ENCODE measurements around the gene MCTP1. TPM values are rescaled to one million over a fixed set of nuclear protein-coding genes. Genes with fewer than 3 reads are reported as not detected.

MCTP1 gene
- total RNA-seq, 4 donors from 2014 or later = 5.7 to 33.5 (median 17.4) TPM

GRCh38 chr5:95256991-95257390, 27.9 kb downstream of the MCTP1 start:
- no peak for DNase-seq
- H3K9me3 ChIP-seq = no peaks in the 10 kb centered on the region
- no peaks in the 10 kb centered on the region for H3K27me3 ChIP-seq
- H3K27ac ChIP-seq = no peak overlapping the region
- TF ChIP-seq CTCF (IDR thresholded peaks at IDR 0.05) (no peak), POLR2A (IDR thresholded peaks at IDR 0.05) (no peak)
- no peaks in the 10 kb centered on the region for H3K4me1 ChIP-seq
- H3K36me3 ChIP-seq = no peaks in the 10 kb centered on the region
- intact Hi-C loops (cut with DNase I) = no loop called here
- no peak overlapping the region for H3K4me3 ChIP-seq (replicated peaks in 1 of 3)

GRCh38 chr5:95256446-95256845, 28.4 kb downstream of the MCTP1 start:
- WGBS, 2 donors = 74 to 84% methylated on average over 2 of the region's 2 CpGs
- no peak for DNase-seq

GRCh38 chr5:95252801-95253200, 32.1 kb downstream of the MCTP1 start:
- Histone ChIP-seq H3K4me3 (replicated peaks in 1 of 3) (no peak overlapping the region), H3K36me3 (no peaks in the 10 kb centered on the region), H3K27me3 (no peaks in the 10 kb centered on the region), H3K4me1 (no peaks in the 10 kb centered on the region), H3K9me3 (no peaks in the 10 kb centered on the region), H3K27ac (no peak overlapping the region)
- no peak for DNase-seq
- intact Hi-C loops (cut with DNase I) = no loop called here
- TF ChIP-seq CTCF (IDR thresholded peaks at IDR 0.05) (no peak), POLR2A (IDR thresholded peaks at IDR 0.05) (no peak)

More at GRCh38 chr5:95256446-95256845, 28.4 kb downstream of the MCTP1 start:
- TF ChIP-seq CTCF (IDR thresholded peaks at IDR 0.05) = no peak
- Histone ChIP-seq H3K27ac (no peak overlapping the region), H3K4me1 (no peaks in the 10 kb centered on the region), H3K4me3 (replicated peaks in 1 of 3) (no peak overlapping the region), H3K27me3 (no peaks in the 10 kb centered on the region), H3K9me3 (no peaks in the 10 kb centered on the region), H3K36me3 (no peaks in the 10 kb centered on the region)
- intact Hi-C loops (cut with DNase I) = no loop called here

GRCh38 chr5:95251185-95251584, 33.7 kb downstream of the MCTP1 start:
- 73 to 87% methylated on average over 3 of the region's 3 CpGs for WGBS, 2 donors
- intact Hi-C loops (cut with DNase I) = no loop called here

GRCh38 chr5:95244479-95244878, 40.4 kb downstream of the MCTP1 start:
- no peaks in the 10 kb centered on the region for H3K4me1 ChIP-seq
- no peak overlapping the region for H3K27ac ChIP-seq
- intact Hi-C loops (cut with DNase I) = no loop called here
- H3K4me3 ChIP-seq (replicated peaks in 1 of 3) = no peak overlapping the region
- no peaks in the 10 kb centered on the region for H3K36me3 ChIP-seq
- no peak for TF ChIP-seq CTCF (IDR thresholded peaks at IDR 0.05)
- TF ChIP-seq POLR2A (IDR thresholded peaks at IDR 0.05) = no peak
- 52 to 54% methylated on average over 5 to 7 of the region's 8 CpGs for WGBS, 2 donors
- H3K27me3 ChIP-seq = no peaks in the 10 kb centered on the region
- DNase-seq = no peak
- H3K9me3 ChIP-seq = no peaks in the 10 kb centered on the region

More at GRCh38 chr5:95251185-95251584, 33.7 kb downstream of the MCTP1 start:
- TF ChIP-seq POLR2A (IDR thresholded peaks at IDR 0.05) = no peak
- TF ChIP-seq CTCF (IDR thresholded peaks at IDR 0.05) = no peak
- H3K4me1 ChIP-seq = no peaks in the 10 kb centered on the region
- no peaks in the 10 kb centered on the region for H3K36me3 ChIP-seq
- H3K27ac ChIP-seq = no peak overlapping the region
- H3K9me3 ChIP-seq = no peaks in the 10 kb centered on the region
- no peaks in the 10 kb centered on the region for H3K27me3 ChIP-seq
- DNase-seq = no peak
- H3K4me3 ChIP-seq (replicated peaks in 1 of 3) = no peak overlapping the region
